Effector CD4-positive, alpha-beta T cell (primary cell): ENCODE data around the gene ESAM.

Source experiments
- DNase-seq: peaks from one replicate; pipeline ENCODE4 v3.0.0-alpha.2; 2020
- total RNA-seq: gene quantifications from one replicate; lab custom pipeline; 2026; lab: John Stamatoyannopoulos, UW

Gene ESAM, protein sequence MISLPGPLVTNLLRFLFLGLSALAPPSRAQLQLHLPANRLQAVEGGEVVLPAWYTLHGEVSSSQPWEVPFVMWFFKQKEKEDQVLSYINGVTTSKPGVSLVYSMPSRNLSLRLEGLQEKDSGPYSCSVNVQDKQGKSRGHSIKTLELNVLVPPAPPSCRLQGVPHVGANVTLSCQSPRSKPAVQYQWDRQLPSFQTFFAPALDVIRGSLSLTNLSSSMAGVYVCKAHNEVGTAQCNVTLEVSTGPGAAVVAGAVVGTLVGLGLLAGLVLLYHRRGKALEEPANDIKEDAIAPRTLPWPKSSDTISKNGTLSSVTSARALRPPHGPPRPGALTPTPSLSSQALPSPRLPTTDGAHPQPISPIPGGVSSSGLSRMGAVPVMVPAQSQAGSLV
- 1.7 reads per million for total RNA-seq

- peak; percentile 50 for DNase-seq
Measured at GRCh38 chr11:124762105-124762623, at the start of gene ESAM. Gene ESAM, minus strand, starts transcription at chr11:124762290. Its CDS starts 136 bp downstream, at chr11:124762154.

DNA sequence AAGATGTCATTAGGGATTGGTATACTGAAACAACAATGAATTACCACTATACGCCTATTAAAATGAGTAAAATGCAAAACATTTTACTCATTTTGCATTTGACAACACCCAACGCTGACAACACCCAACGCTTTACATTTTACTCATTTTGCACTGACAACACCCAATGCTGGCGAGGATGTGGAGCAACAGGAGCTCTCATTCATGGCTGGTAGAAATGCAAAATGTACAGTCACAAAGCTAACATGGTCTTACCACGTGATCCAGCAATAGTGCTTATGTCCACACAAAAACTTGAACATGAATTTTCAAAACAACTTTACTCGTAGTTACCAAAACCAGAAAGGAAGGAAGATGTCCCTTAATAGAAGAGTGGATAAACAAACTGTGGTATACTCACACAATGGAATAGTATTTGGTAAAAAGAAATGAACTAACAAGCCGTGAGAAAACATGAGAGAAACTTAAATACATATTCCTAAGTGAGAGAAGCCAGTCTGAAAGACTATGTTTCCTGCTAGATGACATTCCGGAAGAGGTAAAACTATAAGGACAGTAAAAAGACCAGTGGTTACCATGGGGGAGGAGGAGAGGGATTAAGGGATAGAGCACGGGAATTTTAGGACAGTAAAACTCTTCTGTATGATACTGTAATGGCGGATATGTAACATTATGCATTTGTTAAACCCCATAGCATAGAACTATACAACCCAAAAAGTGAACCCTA, 49.5 kb upstream of the ESAM start:
- DNase-seq = no peak

DNA sequence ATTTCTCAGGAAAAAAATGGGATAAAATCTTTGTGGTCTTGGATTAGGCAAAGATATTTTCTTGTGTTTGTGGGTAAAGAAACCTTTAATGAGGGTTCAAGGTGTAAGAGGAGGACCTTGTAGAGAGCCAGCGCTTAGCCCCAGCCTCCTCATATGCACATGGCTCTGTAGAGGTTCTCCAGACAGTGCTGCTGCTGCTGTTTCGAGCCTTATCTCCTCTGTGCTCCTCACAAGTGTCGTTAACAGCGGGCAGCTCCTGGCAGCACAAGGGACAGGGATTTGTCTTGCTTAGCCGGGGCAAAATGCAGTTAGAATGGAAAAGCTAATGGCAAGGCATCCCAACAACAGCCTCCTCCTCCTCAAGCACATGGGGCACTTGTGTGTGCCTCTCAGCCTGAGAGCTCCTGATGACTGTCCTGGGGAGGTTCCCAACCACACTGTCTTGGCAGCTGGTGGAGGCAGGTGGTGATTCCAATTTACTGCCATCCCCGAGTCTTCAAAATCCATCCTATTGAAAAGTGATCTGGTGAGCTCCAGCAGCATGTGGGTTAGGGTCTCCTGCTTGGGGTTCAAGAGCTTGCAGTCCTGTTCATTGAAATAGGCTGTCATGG, 45.7 kb upstream of the ESAM start:
- DNase-seq = no peak

GRCh38 chr11:124807201-124807600, 45.1 kb upstream of the ESAM start:
- DNase-seq = no peak

DNA sequence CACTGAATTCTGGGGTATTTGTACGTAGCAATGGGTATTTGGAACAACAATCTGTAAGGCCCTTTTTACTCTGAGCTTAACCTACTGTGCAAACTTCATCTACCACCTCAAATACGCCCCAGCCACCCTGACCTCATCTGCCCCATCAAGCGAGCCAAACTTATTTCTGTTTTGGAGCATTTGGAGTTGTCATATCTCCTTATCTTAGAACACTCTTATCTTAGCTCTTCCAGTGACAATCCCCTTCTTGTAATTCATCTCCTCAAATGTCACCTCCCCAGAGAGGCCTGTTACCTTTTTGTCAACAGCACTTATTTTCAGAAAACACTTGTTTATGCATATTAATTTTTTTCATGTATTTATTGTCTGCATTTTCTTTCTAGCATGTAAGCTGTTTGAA, 42.8 kb upstream of the ESAM start:
- no peak for DNase-seq

DNA sequence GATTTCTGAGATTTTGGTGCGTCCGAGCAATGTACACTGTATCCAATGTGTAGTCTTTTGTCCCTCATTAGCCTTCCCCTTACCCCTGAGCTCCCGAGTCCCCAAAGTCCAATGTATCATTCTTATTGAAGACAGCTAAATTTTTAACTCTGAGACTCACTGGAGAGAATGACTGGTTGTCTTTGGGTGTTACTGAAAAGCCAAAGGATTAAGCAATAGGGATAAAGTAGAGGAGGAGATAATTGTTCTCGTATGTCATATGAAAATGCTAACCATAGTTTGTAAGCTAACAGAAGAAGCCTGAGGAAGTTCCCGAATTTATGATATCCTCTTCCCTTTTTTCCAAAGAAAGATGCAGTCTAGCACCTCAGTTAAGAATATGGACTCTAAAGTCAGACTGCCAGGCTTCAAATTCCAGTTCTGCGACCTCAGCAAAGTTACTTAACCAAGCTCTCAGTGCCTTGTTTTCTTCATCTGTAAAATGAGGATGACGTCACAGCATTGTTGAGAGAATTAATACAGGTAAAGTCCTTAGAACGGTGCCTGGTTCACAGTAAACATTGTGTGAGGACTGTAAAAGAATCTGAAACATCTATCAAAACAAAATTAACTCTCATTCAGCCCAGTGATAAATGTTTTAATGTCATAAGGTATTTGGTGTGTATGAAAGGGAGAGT, 39.7 kb upstream of the ESAM start:
- DNase-seq = no peak

DNA sequence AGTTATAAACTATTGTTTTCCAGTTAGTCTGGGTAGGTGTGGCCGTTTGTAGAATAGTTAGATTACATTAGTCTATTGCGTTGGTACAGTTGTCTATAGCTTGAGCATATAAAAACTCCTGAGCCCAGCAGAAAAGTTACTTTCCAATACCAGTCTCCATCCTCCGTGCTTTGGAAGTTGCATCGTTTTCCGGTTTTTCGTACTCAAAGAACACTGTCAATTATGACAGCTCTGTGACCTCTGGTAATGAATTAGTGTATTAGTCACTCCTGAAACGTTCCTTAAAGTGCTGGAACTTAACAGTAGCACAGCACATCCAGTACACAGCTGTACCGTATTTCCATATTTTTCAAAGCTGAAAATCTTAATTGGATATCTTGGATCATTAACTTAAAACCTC, 38.9 kb upstream of the ESAM start:
- no peak for DNase-seq

- peak; percentile 67 for DNase-seq
Measured at GRCh38 chr11:124800226-124800929, 38.3 kb upstream of the ESAM start, which contains the start of gene MSANTD2. Gene MSANTD2, minus strand, starts transcription at chr11:124800406. Its CDS starts 26 bp downstream, at chr11:124800380.

DNA sequence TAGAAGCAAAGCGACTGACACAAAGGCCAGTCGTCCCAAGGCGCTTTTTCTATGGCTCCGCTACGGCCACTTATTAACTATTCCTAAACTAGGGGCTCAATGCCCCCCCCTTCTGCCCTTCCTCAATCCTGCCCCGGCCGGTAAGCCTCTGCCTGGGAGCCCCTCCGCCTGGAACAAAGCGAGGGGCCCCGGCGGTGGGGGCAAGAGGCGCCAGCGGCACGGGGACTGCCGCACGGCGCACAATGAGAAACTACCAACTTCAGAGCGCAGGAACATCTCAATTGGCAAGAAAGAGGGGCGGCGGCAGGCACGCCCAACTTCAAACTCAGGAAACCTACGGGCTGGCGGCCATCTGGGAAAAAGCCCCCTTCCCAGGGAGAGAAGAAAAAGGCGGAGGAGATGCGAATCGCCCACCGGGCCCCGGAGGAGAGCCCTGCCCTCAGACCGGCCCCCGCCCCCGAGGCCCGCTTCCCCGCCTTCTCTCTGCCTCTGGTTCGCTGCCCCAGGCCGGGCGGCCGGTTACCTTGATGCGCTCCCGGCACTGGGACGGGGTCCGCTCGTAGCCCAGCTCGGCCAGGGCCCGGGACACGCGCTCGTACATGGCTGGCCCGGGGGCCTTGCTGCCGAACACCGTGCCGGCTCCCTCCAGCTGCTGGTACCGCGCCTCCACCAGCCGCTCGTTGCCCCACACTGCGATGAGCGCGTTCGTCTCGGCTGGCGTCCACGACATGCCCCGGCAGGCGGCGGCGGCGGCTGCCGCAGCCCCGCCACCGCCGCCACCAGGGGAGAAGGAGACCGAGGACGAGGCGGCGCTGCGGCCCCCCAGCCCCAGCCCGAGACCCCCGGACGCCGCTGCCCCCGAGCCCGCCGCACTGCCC, 37.5 kb upstream of the ESAM start:
- DNase-seq = peak; percentile 17

DNA sequence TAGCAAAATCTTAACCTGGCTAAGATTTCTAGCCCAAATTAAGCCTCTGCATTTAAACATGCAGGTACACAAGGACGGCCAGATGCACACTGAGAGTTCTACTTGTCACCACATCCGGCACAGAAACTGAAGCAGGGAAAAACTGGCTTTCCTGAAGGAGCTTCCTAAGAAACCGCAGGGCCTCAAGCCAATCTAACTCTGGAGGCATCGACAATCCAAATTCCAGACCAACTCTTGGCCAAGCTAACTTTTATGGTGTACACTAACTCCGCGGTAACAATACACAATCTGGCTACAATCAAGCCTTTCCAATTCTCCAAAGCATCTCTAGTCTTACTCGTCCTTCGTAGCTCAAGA, 36.9 kb upstream of the ESAM start:
- no peak for DNase-seq

GRCh38 chr11:124796312-124796711, 34.2 kb upstream of the ESAM start:
- DNase-seq = no peak

- no peak for DNase-seq
Measured at GRCh38 chr11:124793466-124794278, 31.6 kb upstream of the ESAM start.

- no peak for DNase-seq
Measured at GRCh38 chr11:124791626-124792341, 29.7 kb upstream of the ESAM start.

- DNase-seq = no peak
Measured at GRCh38 chr11:124788521-124788920, 26.4 kb upstream of the ESAM start.

GRCh38 chr11:124784051-124784450, 22.0 kb upstream of the ESAM start:
- DNase-seq = no peak

DNA sequence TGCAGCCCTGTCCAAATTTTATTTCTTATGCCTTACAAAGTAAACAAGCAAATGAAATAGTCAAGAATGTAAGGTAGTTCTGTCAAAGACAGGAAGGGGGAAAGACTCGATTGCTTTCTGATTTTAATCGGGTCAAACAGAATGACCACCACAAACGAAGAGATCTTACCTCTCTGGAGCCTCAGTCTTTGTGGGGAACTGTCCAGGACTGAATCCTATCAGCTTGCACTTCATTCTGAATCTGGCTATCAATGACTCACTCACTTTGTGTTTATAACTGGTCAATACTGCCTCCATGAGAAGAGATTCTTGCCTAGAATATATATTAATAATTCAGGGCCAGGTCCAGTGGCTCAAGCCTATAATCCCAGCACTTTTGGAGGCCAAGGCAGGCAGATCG, 20.9 kb upstream of the ESAM start:
- no peak for DNase-seq

- no peak for DNase-seq
Measured at GRCh38 chr11:124779568-124779967, 17.5 kb upstream of the ESAM start.

- no peak for DNase-seq
Measured at GRCh38 chr11:124778281-124778680, 16.2 kb upstream of the ESAM start.

DNA sequence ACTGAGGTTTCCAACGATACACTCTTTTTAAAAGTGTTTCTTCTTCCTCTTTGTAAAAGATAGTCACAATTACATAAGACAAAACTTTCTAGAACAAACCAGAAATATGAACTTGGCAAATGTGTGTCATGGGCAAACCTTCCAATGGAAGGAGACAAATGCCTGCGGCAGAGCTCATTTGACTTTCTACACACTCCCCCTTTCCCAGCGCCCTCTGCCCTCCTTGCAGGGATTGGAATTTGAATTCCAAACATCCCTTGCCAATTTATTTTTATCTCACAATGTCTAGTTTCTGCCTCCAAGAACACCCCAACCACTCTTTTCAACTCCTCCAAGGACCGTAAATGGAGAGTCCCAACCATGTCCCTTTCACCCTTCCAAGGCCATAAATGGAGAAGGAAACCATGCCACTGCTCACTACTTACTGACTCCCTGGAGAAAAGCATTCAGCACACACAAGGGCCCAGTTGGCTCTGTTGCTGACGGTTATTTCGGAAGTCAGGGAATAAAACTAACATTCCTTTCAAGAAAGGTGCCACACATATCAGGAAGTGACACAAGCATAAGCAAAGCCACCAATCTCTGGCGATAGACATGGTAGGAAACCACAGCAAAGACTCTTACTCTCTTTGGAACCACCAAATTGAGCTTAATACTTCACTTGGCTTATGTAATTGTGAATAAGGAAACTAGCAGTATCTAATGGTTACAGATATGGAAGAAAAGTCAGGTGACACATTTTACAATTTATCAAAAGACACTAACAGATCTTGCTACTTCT, 15.0 kb upstream of the ESAM start:
- DNase-seq = no peak
